Fibroblast of skin of left quadriceps (primary cell): ENCODE data around the gene ZC3H18.

Experiments
- DNase-seq, 2 experiments: peaks; one replicate each; pipeline ENCODE4 v3.0.0-alpha.2; 2013; ENCODE audit warnings: low read depth in 2 of 2

The ZC3H18 gene

DNA sequence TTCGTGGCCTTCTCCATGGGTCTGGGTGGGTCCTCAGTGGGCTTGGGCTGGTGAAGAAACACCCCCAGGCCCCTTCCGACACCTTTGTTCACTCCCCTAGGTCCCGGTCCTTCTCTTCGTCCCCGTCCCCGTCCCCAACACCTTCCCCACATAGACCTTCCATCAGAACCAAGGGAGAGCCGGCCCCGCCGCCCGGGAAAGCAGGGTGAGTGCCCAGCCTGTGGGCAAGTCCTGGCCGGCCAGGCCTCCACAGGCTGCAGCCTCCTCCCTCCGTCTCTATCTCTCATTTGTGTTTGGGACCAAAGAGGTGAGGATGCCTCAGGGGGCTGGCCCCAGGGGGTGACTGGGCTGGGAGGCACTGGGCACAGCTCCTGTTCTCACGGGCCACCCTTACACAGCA is 53.7 kb downstream of the ZC3H18 start:
- no peak for DNase-seq

DNA sequence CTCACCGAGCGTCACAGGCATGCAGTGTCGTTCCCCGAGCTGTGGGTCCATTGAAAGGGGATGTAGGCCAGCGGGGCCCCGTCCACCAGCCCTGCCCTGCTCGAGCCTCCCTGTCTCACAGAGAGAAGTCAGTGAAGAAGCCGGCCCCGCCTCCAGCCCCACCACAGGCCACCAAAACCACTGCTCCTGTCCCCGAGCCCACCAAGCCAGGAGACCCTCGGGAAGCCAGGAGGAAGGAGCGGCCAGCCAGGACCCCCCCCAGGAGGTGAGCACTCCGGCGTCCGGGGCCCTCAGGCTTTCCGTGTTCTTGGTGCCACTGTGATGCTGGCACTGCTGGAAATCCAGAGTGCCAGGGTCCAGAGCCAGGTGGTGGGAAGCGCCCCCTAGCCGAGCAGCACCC is 54.3 kb downstream of the ZC3H18 start:
- DNase-seq = no peak

DNA sequence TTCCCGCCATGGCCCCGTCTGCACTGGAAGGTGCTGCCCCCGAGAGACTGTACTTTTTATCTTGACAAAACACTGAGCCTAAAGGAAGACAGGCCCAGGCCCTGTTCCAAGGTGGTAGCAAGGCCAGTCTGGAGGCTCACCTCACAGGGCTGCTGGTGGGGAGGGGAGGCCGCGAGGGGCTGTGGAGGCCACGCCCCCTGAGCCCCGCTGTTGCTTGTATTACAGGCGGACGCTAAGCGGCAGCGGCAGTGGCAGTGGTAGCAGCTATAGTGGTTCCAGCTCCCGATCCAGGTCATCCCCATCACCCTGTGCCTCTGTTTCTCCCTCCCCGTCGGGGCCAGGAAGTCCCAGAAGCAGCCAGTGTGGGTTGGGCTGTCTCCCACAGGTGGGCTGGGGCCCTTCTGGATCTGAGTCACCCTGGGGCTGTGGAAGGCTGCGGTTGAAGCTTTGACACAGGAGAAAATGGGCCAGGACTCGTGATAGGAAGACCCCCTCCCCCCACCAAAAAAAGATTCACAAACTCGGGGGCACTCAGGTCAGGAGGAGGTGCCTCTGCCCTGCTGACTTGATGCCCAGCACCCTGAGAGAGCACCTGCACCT is 54.9 kb downstream of the ZC3H18 start:
- DNase-seq = no peak

DNA sequence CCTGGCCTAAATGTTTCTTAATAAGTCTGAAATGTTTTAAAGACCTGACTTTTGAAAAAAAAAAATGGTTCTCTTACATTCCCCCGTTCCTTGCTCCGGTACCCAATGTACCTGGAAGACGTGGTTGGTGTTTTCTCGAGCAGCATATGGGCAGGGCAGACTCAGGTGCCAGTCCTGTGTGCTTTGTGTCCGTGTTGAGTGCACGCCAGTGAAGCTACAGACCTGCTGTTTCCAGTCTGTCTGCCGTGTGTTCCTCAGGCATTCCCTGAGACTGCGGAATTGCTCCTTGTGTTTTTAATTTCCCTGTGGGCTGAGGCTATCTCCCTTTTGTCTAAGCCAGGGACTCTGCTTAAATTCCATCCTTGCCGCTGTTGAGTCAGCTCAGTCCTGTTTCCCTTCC is 56.4 kb downstream of the ZC3H18 start:
- peak in 1 of 2 experiments; percentile 8 for DNase-seq

DNA sequence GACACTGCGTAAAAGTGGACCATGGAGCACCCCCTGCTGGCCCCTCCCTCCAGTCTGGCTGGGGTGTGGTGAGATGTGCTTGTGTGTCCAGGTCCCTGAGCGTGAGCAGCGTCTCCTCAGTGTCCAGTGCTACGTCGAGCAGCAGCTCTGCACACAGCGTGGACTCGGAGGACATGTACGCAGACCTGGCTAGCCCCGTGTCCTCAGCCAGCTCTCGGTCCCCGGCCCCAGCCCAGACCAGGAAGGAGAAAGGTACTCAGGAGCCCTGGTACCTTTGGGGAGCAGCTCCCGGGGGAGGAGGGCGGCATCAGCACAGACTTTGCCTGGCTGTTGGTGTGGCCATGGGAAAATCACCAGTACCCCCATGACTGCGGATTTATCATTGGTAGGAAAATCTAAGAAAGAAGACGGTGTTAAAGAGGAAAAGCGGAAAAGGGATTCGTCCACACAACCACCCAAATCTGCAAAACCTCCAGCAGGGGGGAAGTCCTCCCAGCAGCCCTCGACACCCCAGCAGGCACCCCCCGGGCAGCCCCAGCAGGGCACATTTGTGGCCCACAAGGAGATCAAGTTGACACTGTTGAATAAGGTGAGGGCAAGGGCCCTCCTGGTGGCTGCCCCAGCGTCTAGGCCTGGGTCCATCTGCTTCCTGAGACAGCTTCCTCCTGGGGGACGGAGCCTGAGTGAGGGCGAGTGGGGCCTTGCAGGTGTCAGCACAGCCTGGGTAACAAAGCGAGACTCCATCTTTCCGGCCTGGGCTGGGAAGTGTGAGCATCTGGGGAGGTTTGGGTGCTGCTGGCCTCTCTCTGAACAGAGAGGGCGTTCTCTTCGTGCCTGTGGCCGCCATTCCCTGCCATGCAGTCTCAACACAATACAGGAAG is 57.6 kb downstream of the ZC3H18 start:
- DNase-seq = no peak

DNA sequence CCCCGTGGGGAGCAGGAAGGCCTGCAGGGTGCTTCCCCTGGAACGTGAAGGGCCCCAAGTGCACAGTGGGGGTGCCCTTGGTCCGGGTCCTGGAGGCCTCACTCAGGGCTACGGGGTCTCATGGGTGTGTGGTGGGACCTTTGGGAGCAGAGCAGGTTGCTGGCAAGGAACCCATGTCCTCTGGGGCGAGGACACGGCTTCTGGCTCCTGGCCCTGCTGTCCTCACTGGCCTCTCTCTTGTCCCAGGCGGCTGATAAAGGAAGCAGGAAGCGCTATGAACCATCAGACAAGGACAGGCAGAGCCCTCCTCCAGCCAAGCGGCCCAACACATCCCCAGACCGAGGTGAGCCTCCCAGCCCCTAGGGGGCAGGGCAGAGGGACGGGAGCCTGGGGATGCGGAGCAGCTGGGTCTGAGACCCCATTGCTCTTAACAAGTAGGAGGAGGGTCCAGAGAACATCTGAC is 58.3 kb downstream of the ZC3H18 start:
- no peak for DNase-seq

DNA sequence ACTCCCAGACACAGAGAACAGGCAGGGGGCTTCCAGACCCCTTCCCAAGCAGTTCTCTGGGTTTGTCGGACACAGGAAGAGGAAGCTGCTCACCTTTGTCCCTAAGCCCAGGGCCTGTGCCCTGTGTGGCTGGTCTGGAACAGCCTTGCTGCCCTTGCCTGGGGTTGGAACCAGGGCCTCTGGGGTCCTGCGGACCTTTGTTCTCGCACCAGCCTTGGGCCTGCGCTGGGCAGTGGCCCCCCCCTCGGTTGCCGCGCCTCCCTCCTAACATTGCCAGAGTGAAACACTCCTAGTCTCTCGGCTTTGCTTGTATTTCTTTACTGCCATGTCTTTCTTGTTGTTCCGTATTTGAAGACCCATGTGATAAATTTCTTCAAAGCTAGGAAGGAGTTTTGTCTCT is 59.6 kb downstream of the ZC3H18 start:
- DNase-seq = no peak

DNA sequence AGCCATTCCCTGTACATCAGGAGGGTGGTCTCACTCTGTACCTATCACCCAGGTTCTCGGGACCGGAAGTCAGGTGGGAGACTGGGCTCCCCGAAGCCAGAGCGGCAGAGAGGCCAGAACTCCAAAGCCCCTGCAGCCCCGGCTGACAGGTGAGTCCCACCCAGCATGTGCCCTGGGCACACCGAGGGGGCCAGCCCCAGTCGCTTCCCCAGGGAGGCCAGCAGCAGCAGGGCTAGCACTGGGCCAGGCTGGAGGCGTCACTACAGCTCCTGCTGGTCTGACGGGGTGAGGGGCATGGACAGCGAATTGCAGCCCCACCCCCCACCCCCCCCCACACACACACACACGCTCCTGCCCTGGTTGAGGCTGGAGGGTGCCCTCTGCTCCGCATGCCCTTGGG is 60.2 kb downstream of the ZC3H18 start:
- no peak for DNase-seq

DNA sequence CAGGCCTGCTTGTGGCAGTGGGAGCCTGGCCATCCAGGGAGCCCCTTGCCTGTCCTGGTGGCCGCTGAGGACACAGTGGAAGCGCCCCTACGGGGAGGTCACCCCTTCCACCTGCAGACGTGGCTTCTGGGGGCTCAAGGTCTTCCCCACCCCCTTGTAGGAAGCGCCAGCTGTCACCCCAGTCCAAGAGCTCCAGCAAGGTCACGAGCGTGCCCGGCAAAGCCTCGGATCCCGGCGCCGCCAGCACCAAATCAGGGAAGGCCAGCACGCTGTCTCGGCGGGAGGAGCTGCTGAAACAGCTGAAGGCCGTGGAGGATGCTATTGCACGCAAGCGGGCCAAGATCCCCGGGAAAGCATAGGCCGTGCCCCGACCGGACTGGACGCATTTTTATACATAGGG is 60.7 kb downstream of the ZC3H18 start:
- DNase-seq = no peak

DNA sequence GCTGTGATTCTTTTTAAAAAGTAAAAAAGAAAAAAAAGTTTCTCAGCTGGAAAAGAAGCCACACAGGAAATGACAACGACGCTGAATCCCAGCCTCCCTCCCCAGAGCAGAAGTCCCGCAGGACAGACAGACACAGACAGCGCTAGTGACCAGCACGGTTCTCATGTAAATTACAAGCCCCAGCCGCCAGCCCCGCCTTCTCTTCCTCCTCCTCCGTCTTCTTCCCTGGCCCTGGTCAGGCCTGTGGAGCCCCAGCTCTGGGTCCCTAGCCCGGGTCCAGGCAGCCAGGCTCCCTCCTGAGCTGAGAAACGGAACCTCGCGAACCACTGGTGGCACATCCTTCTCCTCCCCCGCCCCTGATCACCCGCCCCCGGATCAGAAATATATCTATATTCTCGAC is 61.2 kb downstream of the ZC3H18 start:
- no peak for DNase-seq

DNA sequence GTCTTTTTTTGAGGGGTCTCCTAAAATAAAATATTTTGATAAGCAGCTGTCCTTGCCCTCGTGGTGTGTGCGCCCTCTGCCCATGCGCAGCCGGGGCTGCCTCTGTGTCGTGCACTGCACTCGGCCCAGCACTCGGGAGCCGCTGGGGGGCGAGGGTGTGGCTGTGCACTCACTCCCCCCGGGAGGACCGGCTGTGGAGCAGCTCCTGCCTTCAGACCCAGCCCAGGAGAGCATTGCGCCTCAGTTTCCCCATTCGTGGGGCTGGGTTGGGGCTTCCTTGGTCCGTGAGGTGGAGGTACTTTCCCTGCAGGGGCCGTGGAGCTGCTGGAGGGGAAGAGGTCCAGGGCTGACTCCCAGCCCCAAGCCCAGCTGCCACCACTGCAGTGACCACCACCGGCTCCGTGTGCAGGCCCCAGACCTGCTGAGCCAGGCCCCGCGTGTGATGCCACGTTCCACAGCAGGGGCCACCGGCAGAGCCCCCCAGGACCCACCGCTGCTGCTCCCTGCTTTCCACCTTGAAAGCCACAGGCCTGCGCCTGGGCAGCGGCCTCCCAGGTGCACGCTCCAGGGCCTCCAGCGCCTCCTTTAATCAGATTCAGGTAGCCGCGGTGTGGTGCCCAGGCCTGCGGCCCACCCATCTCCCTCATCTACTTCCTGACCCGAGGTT is 61.9 kb downstream of the ZC3H18 start:
- no peak for DNase-seq

DNA sequence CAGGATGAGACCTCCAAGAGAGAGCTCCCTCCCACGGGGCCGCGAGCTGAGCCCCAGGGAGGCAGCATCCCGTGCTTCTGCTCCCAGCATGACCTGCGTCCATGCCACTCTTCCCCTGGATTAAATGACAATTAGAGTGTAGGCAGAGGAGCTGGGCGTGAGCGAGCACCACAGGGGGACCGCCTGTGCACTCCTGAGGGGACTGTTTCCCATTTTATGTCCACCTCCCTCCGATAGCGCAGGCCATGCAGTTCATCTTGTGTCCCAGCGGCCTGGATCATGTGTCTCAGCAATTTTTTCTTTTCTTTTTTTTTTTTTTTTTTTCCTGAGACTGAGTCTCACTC is 62.4 kb downstream of the ZC3H18 start:
- no peak for DNase-seq

DNA sequence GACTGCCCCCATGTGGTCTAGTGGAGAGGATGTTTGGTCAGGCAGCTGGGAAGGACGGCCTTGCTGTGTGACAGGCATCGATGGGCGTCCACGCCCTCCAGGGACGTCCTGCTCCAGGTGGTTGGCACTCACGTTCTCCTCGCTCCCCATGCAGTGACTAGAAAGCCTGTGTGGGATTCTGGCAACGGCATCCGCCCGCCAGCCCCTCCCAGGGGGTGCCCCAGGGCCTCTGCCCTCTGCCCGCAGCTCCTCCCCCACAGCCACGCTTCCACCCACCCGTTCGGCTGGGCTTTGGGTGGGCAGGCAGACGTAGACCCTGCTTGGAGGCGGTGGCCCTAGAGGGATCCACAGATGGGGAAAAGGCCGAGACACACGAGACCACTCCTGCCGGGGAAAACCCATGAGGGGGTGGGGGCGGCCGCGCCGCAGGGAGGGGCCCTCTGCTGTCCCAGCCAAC is 63.5 kb downstream of the ZC3H18 start:
- no peak for DNase-seq

DNA sequence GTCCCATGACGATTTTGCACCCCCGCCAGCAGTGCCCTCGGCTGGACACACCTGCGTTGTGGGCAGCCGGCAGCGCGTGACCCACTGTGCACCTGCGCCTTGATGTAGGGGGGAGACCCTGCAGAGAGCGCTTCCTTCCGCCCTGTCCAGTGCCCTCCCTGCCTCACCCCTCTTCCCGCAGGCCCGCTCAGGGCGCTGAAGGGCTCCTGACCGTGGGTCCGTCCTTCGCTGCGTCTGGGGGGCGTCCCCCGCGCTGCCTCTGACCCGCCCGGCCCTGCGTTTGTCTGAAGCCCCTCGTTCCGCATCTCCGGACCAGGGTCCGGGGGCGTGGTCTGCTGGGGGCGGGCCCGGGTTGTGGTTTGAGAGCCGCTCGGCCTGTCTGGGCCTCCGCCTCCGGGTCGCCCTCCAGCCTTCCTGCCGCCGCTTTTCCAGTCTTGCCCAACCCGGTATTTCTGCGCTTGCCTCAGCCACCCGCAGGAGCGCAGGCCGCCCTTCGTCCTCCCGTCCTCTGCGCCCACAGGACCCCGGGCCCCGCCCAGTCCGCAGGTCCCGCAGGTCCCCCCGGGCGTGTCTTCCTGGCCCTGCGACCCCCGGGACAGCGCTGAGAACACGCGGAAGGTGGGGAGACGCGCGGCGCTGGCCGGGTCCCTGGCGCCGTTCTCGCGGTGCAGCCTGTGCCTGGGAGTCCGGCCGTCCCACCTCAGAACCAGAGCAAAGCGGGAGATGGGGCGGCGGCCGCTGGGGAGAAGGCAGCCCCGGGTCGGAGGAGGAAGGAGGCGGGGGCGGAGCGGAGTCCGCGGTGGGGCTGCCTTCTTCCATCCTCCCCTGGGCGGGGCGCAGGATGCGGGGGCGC is 64.2 kb downstream of the ZC3H18 start:
- DNase-seq = no peak

DNA sequence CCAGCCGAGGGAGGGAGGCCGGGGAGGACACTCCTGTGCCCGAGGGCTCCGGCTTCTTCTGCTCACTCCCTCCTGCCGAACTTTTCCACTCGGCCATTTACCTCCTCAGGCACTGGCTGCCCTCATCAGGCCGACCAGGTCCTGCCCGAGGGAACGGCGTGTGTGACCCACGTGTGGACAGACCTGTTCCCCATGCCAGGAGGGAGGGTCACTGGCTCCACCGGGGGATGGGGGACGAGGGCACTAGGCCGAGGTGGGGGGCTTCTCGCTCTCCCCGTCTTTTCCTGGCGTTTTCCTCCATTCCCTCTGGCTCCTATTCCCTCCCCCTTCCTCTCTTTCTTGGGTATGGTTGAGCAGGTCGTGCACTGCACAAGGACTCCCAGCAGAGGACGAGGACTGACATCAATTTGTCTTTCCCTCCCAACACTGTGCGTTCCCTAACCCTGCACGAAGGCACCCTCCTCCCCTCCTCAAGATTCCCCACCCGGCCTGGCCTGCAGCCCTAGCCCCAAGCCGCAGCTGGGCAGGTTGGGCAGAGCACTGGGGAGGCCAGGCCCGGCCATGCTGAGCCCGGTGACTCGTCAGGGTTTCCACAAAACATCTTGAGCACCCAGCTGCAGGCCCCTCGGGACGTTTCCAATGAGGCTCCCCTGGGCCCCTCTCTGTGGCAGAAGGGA is 64.9 kb downstream of the ZC3H18 start:
- no peak for DNase-seq

DNA sequence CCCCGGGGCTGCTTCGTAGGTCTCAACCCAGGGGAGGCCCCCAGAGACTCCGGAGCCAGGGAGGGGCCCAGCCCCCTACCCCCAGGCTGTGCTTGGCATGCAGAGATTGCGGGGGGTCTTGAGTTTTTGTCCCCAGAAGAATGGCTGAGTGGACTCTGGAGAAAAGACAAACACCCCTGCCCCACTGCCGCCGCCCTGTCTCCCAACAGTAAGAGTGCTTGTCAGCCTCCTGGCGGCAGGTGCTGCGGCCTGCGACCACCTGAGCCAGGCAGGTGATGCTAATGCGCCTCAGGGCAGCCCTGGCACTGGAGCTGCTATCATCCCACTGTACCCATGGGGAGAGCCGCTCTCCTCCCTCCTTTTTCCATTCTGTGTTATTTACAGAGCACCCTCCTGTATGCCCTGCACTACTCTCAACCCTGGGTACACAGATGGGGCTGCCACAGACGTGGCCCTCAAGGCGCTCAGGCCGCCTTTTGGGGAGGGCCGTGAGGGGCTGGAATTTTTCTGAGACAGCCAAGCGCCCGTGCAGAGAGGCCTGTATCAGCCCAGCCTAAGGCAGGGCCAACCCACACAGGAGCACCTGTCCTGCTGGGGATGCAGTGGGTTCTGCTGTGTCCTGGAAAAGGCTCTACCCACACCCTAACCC is 65.6 kb downstream of the ZC3H18 start:
- no peak for DNase-seq

DNA sequence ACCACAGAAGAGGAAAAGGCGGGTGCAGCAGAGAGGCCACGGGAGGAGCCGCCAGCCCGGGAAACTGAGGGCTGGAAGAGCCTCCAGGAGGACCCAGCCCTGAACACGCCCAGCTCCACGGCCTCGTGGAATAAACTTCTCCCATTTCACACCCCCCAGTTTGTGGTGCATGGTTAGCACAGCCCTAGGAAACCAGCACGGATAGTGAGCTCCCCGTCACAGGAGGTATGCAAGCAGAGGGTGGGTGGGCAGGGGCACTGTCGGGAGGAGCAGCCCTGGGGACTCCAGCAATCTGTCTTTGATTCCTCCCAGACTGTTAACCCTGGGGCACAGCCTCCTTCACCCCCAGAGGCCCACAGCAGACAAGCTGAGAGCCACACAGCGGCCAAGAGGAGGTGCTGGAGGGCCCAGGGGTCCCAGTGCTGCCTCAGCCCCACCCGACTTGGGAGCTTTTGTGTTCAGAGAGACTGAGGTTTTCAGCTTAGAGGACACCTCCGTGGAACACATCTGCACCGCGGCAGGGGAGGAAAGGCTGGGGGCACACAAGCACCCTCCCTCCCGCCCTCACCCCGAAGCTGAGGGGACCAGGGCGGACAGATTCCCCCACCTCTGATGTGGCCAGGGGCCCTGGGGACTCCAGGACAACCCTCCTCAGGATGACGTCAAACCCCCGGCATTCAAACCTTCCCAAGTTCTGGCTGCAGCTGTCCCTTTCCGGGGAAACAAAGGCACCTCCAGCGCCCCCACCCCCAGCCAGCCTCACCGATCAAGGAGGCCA is 66.5 kb downstream of the ZC3H18 start:
- no peak for DNase-seq

DNA sequence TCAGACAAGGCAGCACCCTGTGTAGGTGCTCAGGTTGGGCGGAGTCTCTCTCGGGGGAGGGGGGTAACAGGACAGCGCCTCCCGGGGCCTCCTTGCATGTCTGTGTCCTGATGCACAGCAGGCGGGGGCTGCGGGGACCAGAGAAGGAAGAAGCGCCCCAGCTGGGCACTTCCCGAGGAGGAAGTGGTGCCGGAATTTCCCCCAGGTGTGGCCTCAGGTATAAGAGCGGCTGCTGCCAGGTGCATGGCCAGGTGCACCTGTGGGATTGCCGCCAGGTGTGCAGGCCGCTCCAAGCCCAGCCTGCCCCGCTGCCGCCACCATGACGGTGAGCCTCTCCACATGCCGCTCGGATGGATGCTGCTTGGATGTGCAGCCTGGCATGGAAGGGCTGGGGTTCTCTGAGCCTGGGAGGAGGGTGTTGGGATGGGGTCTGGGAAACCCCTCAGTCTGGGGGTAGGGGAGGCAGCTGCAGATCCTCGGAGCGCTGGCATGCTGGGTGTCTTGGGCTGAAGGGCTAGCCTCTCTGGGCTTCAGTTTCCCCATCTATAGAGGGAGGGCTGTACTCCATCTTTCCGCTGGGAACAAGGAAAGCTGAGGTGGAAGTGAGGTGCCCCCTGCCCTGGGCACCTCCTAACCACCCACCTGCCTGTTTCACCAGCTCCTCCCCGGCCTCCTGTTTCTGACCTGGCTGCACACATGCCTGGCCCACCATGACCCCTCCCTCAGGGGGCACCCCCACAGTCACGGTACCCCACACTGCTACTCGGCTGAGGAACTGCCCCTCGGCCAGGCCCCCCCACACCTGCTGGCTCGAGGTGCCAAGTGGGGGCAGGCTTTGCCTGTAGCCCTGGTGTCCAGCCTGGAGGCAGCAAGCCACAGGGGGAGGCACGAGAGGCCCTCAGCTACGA is 68.4 kb downstream of the ZC3H18 start, which contains the start of gene IL17C:
IL17C (plus strand) TSS at position 250 of the 908 bp plus-strand sequence; CDS start at position 320, 70 bp downstream.
- DNase-seq = no peak
